HG03460 (cell line): ENCODE measurements around the gene VLDLR.
"Not testable (repeated sequence)": the region's sequence is repeated elsewhere in the genome, so short reads cannot be mapped to it uniquely, and the experiment has no call there.

Experiments used
- ATAC-seq: cut with Tn5 transposase; IDR thresholded peaks from one replicate; pipeline ENCODE4 v1.9.1; 2021; ENCODE audit not compliant: unreplicated experiment

Gene VLDLR

GRCh38 chr9:2707256-2707655 lies 85.7 kb downstream of the VLDLR start:
- ATAC-seq, result not testable (repeated sequence)
